ENCODE measurements around the gene LCE6A. TPM values are rescaled to one million over a fixed set of nuclear protein-coding genes. Genes with fewer than 3 reads are reported as not detected.

LCE6A gene
- total and polyA plus RNA-seq, 2 donors (not counting 1 experiment from before 2014, with no cell fraction given), result not detected

DNA sequence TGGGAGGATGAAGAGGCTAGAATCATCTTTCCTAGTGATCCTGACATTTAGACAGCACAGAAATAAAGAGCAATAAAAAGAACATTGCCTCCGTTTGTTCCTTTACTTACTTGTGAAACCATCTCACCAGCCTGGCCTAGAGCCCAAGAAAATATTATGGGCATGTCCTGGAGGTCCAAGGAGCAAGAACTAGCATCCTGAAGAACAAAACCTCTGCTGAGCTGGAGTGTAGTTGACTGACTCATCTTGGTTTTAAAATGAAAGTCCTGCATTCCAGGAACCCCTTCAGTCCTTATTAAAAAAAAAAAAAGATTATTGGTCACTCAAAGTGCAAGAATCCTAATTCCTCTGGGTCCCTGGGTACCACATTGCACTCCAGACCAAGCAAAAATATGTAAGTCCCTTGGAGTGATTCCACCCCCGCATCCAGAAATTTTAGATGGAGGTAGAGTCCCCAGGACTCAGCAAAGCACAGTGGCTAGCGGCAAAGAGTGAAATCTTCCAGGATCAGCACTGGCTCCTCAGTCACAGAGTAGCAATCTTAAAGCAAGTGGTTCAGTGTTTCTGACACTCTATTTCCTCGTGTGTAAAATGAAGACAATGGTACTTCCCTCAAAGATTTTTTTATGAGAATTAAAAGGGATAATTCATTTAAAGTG, 42.4 kb downstream of the LCE6A start:
- H3K9me3 ChIP-seq (ENCODE audit: control insufficient read depth, insufficient read depth, low read depth, low read length), result no peaks in the 10 kb centered on the region
- H3K9ac ChIP-seq (ENCODE audit: insufficient read depth, low read length), result no peak overlapping the region
- H3K36me3 ChIP-seq (ENCODE audit: control insufficient read depth, insufficient read depth, low read length), result no peaks in the 10 kb centered on the region
- H3K4me1 ChIP-seq (ENCODE audit: control insufficient read depth, extremely low read depth, insufficient read depth, low read length), result peaks cover 10% of the 10 kb centered on the region
- no peak for TF ChIP-seq EZH2 (IDR thresholded peaks at IDR 0.05; ENCODE audit: low read length, missing control alignments)
- TF ChIP-seq, protein P1, sequence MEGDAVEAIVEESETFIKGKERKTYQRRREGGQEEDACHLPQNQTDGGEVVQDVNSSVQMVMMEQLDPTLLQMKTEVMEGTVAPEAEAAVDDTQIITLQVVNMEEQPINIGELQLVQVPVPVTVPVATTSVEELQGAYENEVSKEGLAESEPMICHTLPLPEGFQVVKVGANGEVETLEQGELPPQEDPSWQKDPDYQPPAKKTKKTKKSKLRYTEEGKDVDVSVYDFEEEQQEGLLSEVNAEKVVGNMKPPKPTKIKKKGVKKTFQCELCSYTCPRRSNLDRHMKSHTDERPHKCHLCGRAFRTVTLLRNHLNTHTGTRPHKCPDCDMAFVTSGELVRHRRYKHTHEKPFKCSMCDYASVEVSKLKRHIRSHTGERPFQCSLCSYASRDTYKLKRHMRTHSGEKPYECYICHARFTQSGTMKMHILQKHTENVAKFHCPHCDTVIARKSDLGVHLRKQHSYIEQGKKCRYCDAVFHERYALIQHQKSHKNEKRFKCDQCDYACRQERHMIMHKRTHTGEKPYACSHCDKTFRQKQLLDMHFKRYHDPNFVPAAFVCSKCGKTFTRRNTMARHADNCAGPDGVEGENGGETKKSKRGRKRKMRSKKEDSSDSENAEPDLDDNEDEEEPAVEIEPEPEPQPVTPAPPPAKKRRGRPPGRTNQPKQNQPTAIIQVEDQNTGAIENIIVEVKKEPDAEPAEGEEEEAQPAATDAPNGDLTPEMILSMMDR (conservative IDR thresholded peaks at IDR 0.05 in 1 of 2, IDR thresholded peaks at IDR 0.05 in 1 of 2; ENCODE audit: low read depth in 1 of 2, low read length in 2 of 2), result no peak
- H3K4me3 ChIP-seq (replicated peaks in 1 of 4; ENCODE audit: control extremely low read depth in 1 of 4, insufficient read depth in 1 of 4, low read depth in 3 of 4, low read length in 4 of 4), result no peak overlapping the region
- no peak overlapping the region for H3K27ac ChIP-seq (ENCODE audit: insufficient read depth, low read length)
- H2AFZ ChIP-seq (ENCODE audit: low read length), result no peak overlapping the region
- H3K79me2 ChIP-seq (ENCODE audit: control insufficient read depth, insufficient read depth, low read length), result no peaks in the 10 kb centered on the region
- no peaks in the 10 kb centered on the region for H4K20me1 ChIP-seq (ENCODE audit: control insufficient read depth, extremely low read depth, insufficient read depth, low read length)
- H3K27me3 ChIP-seq (ENCODE audit: control insufficient read depth, insufficient read depth, low read length), result no peaks in the 10 kb centered on the region
- H3K4me2 ChIP-seq (ENCODE audit: extremely low read depth, insufficient read depth, low read length), result no peak overlapping the region
- peak; percentile 19 to 74 for DNase-seq (ENCODE audit: low read depth in 2 of 2)

DNA sequence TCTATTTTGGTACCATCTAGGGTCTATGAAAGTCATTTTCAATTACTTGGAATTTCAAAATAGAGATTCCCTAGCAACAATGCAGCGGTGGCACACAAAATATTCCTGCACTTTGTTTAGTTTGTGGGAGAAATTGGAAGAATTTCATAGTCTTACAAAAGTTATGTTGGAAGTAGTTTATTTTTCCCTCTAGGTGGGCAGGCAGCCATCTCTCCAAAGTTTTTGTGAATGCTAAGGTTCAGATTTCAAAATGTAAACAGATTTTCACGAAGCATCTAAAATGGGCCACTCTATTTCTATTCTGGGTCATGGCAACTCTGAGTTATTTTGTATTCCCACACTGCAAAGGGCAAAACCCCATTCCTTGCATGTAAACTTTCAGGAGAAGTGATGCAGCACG, 43.4 kb downstream of the LCE6A start:
- H3K27me3 ChIP-seq (ENCODE audit: control insufficient read depth, insufficient read depth, low read length), result no peaks in the 10 kb centered on the region
- H3K4me1 ChIP-seq (ENCODE audit: control insufficient read depth, extremely low read depth, insufficient read depth, low read length), result peaks cover 10% of the 10 kb centered on the region
- no peaks in the 10 kb centered on the region for H4K20me1 ChIP-seq (ENCODE audit: control insufficient read depth, extremely low read depth, insufficient read depth, low read length)
- TF ChIP-seq EZH2 (IDR thresholded peaks at IDR 0.05; ENCODE audit: low read length, missing control alignments), result no peak
- TF ChIP-seq, protein P1 (conservative IDR thresholded peaks at IDR 0.05 in 1 of 2, IDR thresholded peaks at IDR 0.05 in 1 of 2; ENCODE audit: low read depth in 1 of 2, low read length in 2 of 2), result no peak
- H3K79me2 ChIP-seq (ENCODE audit: control insufficient read depth, insufficient read depth, low read length), result no peaks in the 10 kb centered on the region
- H2AFZ ChIP-seq (ENCODE audit: low read length), result no peak overlapping the region
- H3K27ac ChIP-seq (ENCODE audit: insufficient read depth, low read length), result no peak overlapping the region
- no peak overlapping the region for H3K4me2 ChIP-seq (ENCODE audit: extremely low read depth, insufficient read depth, low read length)
- H3K9me3 ChIP-seq (ENCODE audit: control insufficient read depth, insufficient read depth, low read depth, low read length), result no peaks in the 10 kb centered on the region
- no peak overlapping the region for H3K9ac ChIP-seq (ENCODE audit: insufficient read depth, low read length)
- DNase-seq (ENCODE audit: low read depth in 2 of 2), result peak; percentile 7 to 22
- H3K4me3 ChIP-seq (replicated peaks in 1 of 4; ENCODE audit: control extremely low read depth in 1 of 4, insufficient read depth in 1 of 4, low read depth in 3 of 4, low read length in 4 of 4), result no peak overlapping the region
- H3K36me3 ChIP-seq (ENCODE audit: control insufficient read depth, insufficient read depth, low read length), result no peaks in the 10 kb centered on the region

DNA sequence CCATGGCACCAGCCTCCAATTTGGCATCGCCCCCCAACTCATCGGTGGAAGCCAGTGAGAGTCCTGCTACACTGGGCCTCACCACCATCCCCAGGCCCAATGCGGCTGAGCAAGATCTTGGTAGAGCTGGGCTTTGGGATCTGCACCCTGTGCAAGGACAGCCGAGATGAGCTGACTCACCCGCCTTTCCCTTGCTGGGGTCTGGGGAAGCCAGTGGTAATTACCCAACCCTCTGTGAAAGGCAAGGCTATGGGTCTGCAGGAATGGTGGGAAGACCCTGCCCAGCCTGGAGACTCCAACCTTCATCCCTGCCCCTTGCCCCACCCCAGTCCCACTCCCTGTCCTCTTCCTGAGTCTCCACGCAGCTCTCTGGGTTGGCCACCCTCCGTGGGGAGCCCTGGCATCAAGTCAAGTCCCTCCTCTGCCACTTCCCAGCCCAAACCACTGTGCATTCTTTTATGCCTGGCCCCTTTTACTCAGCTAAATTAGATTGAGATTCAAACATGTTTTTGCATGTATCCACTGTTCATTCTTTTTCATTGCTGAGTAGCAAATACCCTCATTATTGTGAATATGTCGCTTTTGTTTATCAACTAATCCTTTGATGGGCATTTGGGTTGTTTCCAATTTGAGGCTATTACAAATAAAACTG, 44.2 kb downstream of the LCE6A start:
- Histone ChIP-seq H4K20me1 (ENCODE audit: control insufficient read depth, extremely low read depth, insufficient read depth, low read length) (no peaks in the 10 kb centered on the region), H3K9me3 (ENCODE audit: control insufficient read depth, insufficient read depth, low read depth, low read length) (no peaks in the 10 kb centered on the region), H3K79me2 (ENCODE audit: control insufficient read depth, insufficient read depth, low read length) (no peaks in the 10 kb centered on the region), H2AFZ (ENCODE audit: low read length) (no peak overlapping the region), H3K27ac (ENCODE audit: insufficient read depth, low read length) (no peak overlapping the region), H3K4me1 (ENCODE audit: control insufficient read depth, extremely low read depth, insufficient read depth, low read length) (peaks cover 10% of the 10 kb centered on the region), H3K27me3 (ENCODE audit: control insufficient read depth, insufficient read depth, low read length) (no peaks in the 10 kb centered on the region), H3K9ac (ENCODE audit: insufficient read depth, low read length) (no peak overlapping the region), H3K4me2 (ENCODE audit: extremely low read depth, insufficient read depth, low read length) (no peak overlapping the region), H3K4me3 (replicated peaks in 1 of 4; ENCODE audit: control extremely low read depth in 1 of 4, insufficient read depth in 1 of 4, low read depth in 3 of 4, low read length in 4 of 4) (no peak overlapping the region), H3K36me3 (ENCODE audit: control insufficient read depth, insufficient read depth, low read length) (no peaks in the 10 kb centered on the region)
- DNase-seq (ENCODE audit: low read depth in 2 of 2), result no peak
- TF ChIP-seq EZH2 (IDR thresholded peaks at IDR 0.05; ENCODE audit: low read length, missing control alignments), result no peak
- TF ChIP-seq, protein P1 (conservative IDR thresholded peaks at IDR 0.05 in 1 of 2, IDR thresholded peaks at IDR 0.05 in 1 of 2; ENCODE audit: low read depth in 1 of 2, low read length in 2 of 2), result no peak
